Astrocyte (in vitro differentiated cells and primary cell): ENCODE measurements around the gene GRIK5.

Experiments
- EZH2 ChIP-seq: IDR thresholded peaks from 2 replicates; pipeline ENCODE4 v1.6.1; 2012; ENCODE audit warnings: mild to moderate bottlenecking, low read length, inconsistent platforms; ENCODE audit not compliant: insufficient read depth
- TF ChIP-seq, protein P1 (sequence below): IDR thresholded peaks from 2 replicates; pipeline ENCODE4 v1.5.1; 2011; ENCODE audit warnings: low read depth, mild to moderate bottlenecking, inconsistent platforms, low read length, moderate library complexity; ENCODE audit not compliant: insufficient read depth

DNA sequence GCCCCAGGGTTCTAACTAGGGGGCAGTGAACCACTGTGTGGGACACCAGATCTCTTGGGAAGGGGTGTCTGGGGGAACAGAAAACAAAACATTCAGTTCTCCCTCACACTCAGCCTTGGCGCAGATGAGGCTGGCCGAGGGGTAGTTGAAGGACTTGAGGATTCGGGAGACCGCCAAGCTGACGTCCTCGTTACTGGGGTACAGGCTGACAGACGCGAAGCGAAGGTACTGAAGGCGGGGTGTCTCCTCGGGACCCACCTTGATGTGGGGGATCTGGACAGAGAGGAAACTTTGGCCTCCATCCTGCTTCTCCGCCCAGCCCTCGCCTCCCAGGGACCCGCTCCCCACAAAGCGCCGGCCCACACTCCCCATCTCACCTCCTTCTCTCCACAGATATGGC, 7.6 kb downstream of the GRIK5 start:
- TF ChIP-seq, protein P1, sequence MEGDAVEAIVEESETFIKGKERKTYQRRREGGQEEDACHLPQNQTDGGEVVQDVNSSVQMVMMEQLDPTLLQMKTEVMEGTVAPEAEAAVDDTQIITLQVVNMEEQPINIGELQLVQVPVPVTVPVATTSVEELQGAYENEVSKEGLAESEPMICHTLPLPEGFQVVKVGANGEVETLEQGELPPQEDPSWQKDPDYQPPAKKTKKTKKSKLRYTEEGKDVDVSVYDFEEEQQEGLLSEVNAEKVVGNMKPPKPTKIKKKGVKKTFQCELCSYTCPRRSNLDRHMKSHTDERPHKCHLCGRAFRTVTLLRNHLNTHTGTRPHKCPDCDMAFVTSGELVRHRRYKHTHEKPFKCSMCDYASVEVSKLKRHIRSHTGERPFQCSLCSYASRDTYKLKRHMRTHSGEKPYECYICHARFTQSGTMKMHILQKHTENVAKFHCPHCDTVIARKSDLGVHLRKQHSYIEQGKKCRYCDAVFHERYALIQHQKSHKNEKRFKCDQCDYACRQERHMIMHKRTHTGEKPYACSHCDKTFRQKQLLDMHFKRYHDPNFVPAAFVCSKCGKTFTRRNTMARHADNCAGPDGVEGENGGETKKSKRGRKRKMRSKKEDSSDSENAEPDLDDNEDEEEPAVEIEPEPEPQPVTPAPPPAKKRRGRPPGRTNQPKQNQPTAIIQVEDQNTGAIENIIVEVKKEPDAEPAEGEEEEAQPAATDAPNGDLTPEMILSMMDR = no peak
- TF ChIP-seq EZH2 = no peak
